Panc1 (cell line): ENCODE measurements around the gene GPC6.

Source experiments
- SIN3A ChIP-seq: IDR thresholded peaks from 2 replicates; pipeline ENCODE4 v1.6.1; 2012; ENCODE audit warnings: low read depth, mild to moderate bottlenecking, low read length, moderate library complexity, borderline replicate concordance; ENCODE audit not compliant: insufficient read depth
- TF ChIP-seq, protein P1 (sequence below): fragments of 450-650 bp; IDR thresholded peaks from 2 replicates; pipeline ENCODE4 v1.5.1; 2017; ENCODE audit warnings: mild to moderate bottlenecking
- TF ChIP-seq, protein P2 (sequence below), 2 experiments: IDR thresholded peaks; 2 replicates each; pipeline ENCODE4 v1.6.1; 2011 to 2012; ENCODE audit warnings: low read depth in 2 of 2, control low read depth in 1 of 2, low read length in 1 of 2, mild to moderate bottlenecking in 1 of 2, moderate library complexity in 1 of 2; ENCODE audit not compliant: insufficient read depth in 1 of 2

DNA sequence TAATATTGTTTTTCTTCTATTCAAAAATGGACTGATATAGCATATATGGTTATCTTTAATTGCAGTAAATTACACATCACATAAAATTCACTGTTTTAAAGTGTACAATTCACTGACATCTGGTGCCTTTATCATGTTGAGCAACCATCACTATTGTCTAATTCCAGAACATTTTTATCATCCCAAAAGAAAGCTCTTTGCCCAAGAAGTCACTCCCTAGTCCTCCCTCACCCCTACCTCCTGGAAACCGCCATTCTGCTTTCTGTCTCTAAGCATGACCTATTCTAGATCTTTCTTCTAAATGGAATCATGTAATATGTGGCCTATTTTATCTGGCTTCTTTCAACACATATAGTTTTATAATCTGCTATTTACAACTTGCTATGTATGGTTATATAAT is 727.2 kb downstream of the GPC6 start:
- TF ChIP-seq, protein P1, sequence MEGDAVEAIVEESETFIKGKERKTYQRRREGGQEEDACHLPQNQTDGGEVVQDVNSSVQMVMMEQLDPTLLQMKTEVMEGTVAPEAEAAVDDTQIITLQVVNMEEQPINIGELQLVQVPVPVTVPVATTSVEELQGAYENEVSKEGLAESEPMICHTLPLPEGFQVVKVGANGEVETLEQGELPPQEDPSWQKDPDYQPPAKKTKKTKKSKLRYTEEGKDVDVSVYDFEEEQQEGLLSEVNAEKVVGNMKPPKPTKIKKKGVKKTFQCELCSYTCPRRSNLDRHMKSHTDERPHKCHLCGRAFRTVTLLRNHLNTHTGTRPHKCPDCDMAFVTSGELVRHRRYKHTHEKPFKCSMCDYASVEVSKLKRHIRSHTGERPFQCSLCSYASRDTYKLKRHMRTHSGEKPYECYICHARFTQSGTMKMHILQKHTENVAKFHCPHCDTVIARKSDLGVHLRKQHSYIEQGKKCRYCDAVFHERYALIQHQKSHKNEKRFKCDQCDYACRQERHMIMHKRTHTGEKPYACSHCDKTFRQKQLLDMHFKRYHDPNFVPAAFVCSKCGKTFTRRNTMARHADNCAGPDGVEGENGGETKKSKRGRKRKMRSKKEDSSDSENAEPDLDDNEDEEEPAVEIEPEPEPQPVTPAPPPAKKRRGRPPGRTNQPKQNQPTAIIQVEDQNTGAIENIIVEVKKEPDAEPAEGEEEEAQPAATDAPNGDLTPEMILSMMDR, result no peak
- TF ChIP-seq SIN3A, result no peak
- TF ChIP-seq, protein P2, sequence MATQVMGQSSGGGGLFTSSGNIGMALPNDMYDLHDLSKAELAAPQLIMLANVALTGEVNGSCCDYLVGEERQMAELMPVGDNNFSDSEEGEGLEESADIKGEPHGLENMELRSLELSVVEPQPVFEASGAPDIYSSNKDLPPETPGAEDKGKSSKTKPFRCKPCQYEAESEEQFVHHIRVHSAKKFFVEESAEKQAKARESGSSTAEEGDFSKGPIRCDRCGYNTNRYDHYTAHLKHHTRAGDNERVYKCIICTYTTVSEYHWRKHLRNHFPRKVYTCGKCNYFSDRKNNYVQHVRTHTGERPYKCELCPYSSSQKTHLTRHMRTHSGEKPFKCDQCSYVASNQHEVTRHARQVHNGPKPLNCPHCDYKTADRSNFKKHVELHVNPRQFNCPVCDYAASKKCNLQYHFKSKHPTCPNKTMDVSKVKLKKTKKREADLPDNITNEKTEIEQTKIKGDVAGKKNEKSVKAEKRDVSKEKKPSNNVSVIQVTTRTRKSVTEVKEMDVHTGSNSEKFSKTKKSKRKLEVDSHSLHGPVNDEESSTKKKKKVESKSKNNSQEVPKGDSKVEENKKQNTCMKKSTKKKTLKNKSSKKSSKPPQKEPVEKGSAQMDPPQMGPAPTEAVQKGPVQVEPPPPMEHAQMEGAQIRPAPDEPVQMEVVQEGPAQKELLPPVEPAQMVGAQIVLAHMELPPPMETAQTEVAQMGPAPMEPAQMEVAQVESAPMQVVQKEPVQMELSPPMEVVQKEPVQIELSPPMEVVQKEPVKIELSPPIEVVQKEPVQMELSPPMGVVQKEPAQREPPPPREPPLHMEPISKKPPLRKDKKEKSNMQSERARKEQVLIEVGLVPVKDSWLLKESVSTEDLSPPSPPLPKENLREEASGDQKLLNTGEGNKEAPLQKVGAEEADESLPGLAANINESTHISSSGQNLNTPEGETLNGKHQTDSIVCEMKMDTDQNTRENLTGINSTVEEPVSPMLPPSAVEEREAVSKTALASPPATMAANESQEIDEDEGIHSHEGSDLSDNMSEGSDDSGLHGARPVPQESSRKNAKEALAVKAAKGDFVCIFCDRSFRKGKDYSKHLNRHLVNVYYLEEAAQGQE (IDR thresholded peaks at IDR 0.05; ENCODE audit: insufficient read depth in 1 of 2, low read depth in 2 of 2, low read length in 1 of 2), result no peak
